K562 (cell line): ENCODE data around the gene PRXL2A. TPM values are rescaled to one million over a fixed set of nuclear protein-coding genes. Genes with fewer than 3 reads are reported as not detected.

Experiments used
- ATAC-seq: fragments of 200-7000 bp; cut with Tn5 transposase; 3 replicates; pipeline ENCODE4 v1.9.1; 2020; ENCODE audit warnings: moderate library complexity
- BruUV-seq: library from RNA; stranded (reverse); fragments of 400-500 nt; replicated peaks from 2 replicates; lab custom pipeline; 2021; lab: Mats Ljungman, UMichigan
- CTCF ChIA-PET: fragments of 300-600 bp; formaldehyde crosslinking; extraction: SDS; loops from one replicate; lab custom pipeline; 2021; ENCODE audit warnings: low intra/inter-chr PET ratio; lab: Yijun Ruan, JAX
- POLR2A ChIA-PET: fragments of 300-600, 350-650 bp; sonication (Branson Sonifier 250); formaldehyde crosslinking; extraction: SDS; loops from one replicate; lab custom pipeline; 2021; ENCODE audit warnings: antibody characterized with exemption, inconsistent platforms; lab: Yijun Ruan, JAX
- DNase-seq, 4 experiments: peaks; one replicate each; pipeline versions ENCODE4 v3.0.0 to v3.0.0-alpha.2; 2011 to 2018; ENCODE audit warnings: low spot score in 3 of 4, mixed read lengths in 3 of 4; ENCODE audit errors: extremely low read depth in 1 of 4
- FAIRE-seq: peaks from 2 replicates; lab custom pipeline; 2011; peaks lifted over from hg19 to GRCh38; lab: Jason Lieb, UNC
- H2AFZ ChIP-seq: 2 replicates; pipeline ENCODE4 v1.6.0; 2011; ENCODE audit warnings: low read depth, low read length, control low read depth, inconsistent platforms
- H3K27ac ChIP-seq: fragments of 200-600 bp; 3 replicates; pipeline ENCODE4 v1.8.0; 2011; ENCODE audit warnings: low read depth, mild to moderate bottlenecking, control low read depth, inconsistent platforms, low read length, moderate library complexity, mixed read lengths; ENCODE audit errors: extremely low read depth
- H3K27me3 ChIP-seq, 2 experiments: fragments of 300-600 bp in 1 of 2; 2 replicates in 1 of 2; 3 replicates in 1 of 2; pipeline versions ENCODE4 v1.6.0 to v1.8.0; 2011; ENCODE audit warnings: inconsistent platforms in 2 of 2, low read length in 2 of 2, mild to moderate bottlenecking in 1 of 2, mixed read lengths in 1 of 2, moderate library complexity in 1 of 2; ENCODE audit not compliant: control insufficient read depth in 2 of 2, insufficient read depth in 2 of 2
- H3K36me3 ChIP-seq: fragments of 300-600 bp; 3 replicates; pipeline ENCODE4 v1.8.0; 2011; ENCODE audit warnings: mild to moderate bottlenecking, low read length, inconsistent platforms; ENCODE audit not compliant: control insufficient read depth, insufficient read depth
- H3K4me1 ChIP-seq, 2 experiments: fragments of 200-600 bp in 1 of 2; replicated peaks in 1 of 2; 2 replicates in 1 of 2; 3 replicates in 1 of 2; pipeline versions ENCODE4 v1.5.1 to v1.8.0; 2011; ENCODE audit warnings: inconsistent platforms in 2 of 2, low read length in 2 of 2, mild to moderate bottlenecking in 1 of 2, mixed read lengths in 1 of 2, moderate library complexity in 1 of 2; ENCODE audit not compliant: control insufficient read depth in 2 of 2, insufficient read depth in 2 of 2
- H3K4me2 ChIP-seq: 2 replicates; pipeline ENCODE4 v1.6.1; 2011; ENCODE audit warnings: low read length, control low read depth, inconsistent platforms, mixed read lengths; ENCODE audit not compliant: insufficient read depth
- H3K4me3 ChIP-seq: fragments of 200-600 bp; sonication (generic), shearing (Covaris generic); 2 replicates; pipeline ENCODE4 v1.5.1; 2016; ENCODE audit warnings: control low read depth, inconsistent platforms
- H3K79me2 ChIP-seq: fragments of 200-600 bp; 3 replicates; pipeline ENCODE4 v1.8.0; 2011; ENCODE audit warnings: low read length, inconsistent platforms; ENCODE audit not compliant: control insufficient read depth, insufficient read depth
- H3K9ac ChIP-seq, 2 experiments: 2 replicates each; pipeline versions ENCODE4 v1.6.0 to v1.6.1; 2011; ENCODE audit warnings: low read depth in 2 of 2, low read length in 2 of 2, control low read depth in 1 of 2, inconsistent platforms in 1 of 2, mild to moderate bottlenecking in 1 of 2, mixed read lengths in 1 of 2; ENCODE audit not compliant: insufficient read depth in 1 of 2
- H3K9me1 ChIP-seq: one replicate; pipeline ENCODE4 v1.6.0; 2011; ENCODE audit warnings: inconsistent platforms, mild to moderate bottlenecking, low read length, moderate library complexity; ENCODE audit not compliant: control insufficient read depth, insufficient read depth
- H3K9me3 ChIP-seq: replicated peaks from 2 replicates; pipeline ENCODE4 v1.5.1; 2011; ENCODE audit warnings: low read depth, low read length, inconsistent platforms; ENCODE audit not compliant: control insufficient read depth, insufficient read depth
- H4K20me1 ChIP-seq: replicated peaks from 2 replicates; pipeline ENCODE4 v1.6.1; 2011; ENCODE audit warnings: low read length, inconsistent platforms, mixed read lengths; ENCODE audit not compliant: control insufficient read depth, insufficient read depth
- ATF3 ChIP-seq, 2 experiments: fragments of 450-650 bp in 1 of 2; sonication (generic) in 1 of 2; formaldehyde crosslinking in 1 of 2; IDR thresholded peaks in 1 of 2; conservative IDR thresholded peaks in 1 of 2; 2 replicates each; pipeline versions ENCODE4 v1.6.1 to v1.8.1; 2016 to 2023; ENCODE audit warnings: mild to moderate bottlenecking in 2 of 2, moderate library complexity in 2 of 2, inconsistent platforms in 1 of 2, missing genetic modification reagents in 1 of 2
- CAMTA2 ChIP-seq: fragments of 250-450 bp; sonication (Bioruptor Pico); conservative IDR thresholded peaks from 2 replicates; pipeline ENCODE4 v1.5.1; 2022
- FOSL1 ChIP-seq: fragments of 200-800 bp; sonication (Bioruptor generic); conservative IDR thresholded peaks from 2 replicates; pipeline ENCODE4 v1.6.1; 2016; ENCODE audit warnings: missing genetic modification characterization, missing compliant biosample characterization
- FOXK1 ChIP-seq: sonication (generic); formaldehyde crosslinking; IDR thresholded peaks from 2 replicates; pipeline ENCODE4 v1.8.0; 2022; ENCODE audit warnings: missing genetic modification reagents, mild to moderate bottlenecking, borderline replicate concordance
- FOXK2 ChIP-seq, 2 experiments: fragments of 450-650 bp; IDR thresholded peaks in 1 of 2; conservative IDR thresholded peaks in 1 of 2; 2 replicates each; pipeline ENCODE4 v1.6.1; 2016; ENCODE audit warnings: low read depth in 2 of 2, mild to moderate bottlenecking in 1 of 2
- FOXP1 ChIP-seq: sonication (generic); formaldehyde crosslinking; IDR thresholded peaks from 2 replicates; pipeline ENCODE4 v1.8.0; 2022; ENCODE audit warnings: mild to moderate bottlenecking, missing genetic modification reagents
- HDAC1 ChIP-seq, 2 experiments: fragments of 450-650 bp; IDR thresholded peaks; 2 replicates each; pipeline ENCODE4 v1.6.1; 2016 to 2017; ENCODE audit warnings: inconsistent platforms in 1 of 2, mild to moderate bottlenecking in 1 of 2, moderate library complexity in 1 of 2
- JUND ChIP-seq, 2 experiments: IDR thresholded peaks; 2 replicates in 1 of 2; 3 replicates in 1 of 2; pipeline ENCODE4 v1.6.1; 2011; ENCODE audit warnings: borderline replicate concordance in 2 of 2, low read depth in 2 of 2, low read length in 2 of 2, improper control_type of control experiment in 1 of 2, missing biosample characterization in 1 of 2, missing genetic modification characterization in 1 of 2, missing genetic modification reagents in 1 of 2
- RBBP5 ChIP-seq: fragments of 200-600 bp; sonication (generic); IDR thresholded peaks from 2 replicates; pipeline ENCODE4 v1.6.1; 2012; ENCODE audit warnings: borderline replicate concordance, mild to moderate bottlenecking, low read length, control low read depth, inconsistent platforms; ENCODE audit not compliant: insufficient read depth, poor library complexity, severe bottlenecking
- RFX5 ChIP-seq: IDR thresholded peaks from 2 replicates; pipeline ENCODE4 v1.6.1; 2011; ENCODE audit warnings: low read depth, mild to moderate bottlenecking, improper control_type of control experiment, low read length
- SPI1 ChIP-seq: IDR thresholded peaks from 2 replicates; pipeline ENCODE4 v1.6.1; 2011; ENCODE audit warnings: low read depth, low read length, control low read depth, borderline replicate concordance
- TCF7L2 ChIP-seq: fragments of 150-350 bp; IDR thresholded peaks from 2 replicates; pipeline ENCODE4 v1.6.1; 2016; ENCODE audit warnings: low read depth, mild to moderate bottlenecking, low read length, moderate library complexity
- WGBS: fragments of 100-300 bp; shearing (Covaris generic); methylation state at CpG from one replicate; pipeline ENCODE4 v1.1.6; 2016; ENCODE audit warnings: low coverage, mixed read lengths; ENCODE audit not compliant: insufficient coverage; ENCODE audit errors: missing lambda C conversion rate; 5-methylcytosine and 5-hydroxymethylcytosine counted together
- in situ Hi-C: fragments of 300-500 bp; cut with MboI; formaldehyde crosslinking; loops from 4 replicates; pipeline ENCODE4 v1.15.0; 2018; ENCODE audit warnings: inconsistent platforms, mixed read lengths
- intact Hi-C: fragments of 100-400 bp; cut with micrococcal nuclease; formaldehyde crosslinking; loops from 2 replicates; pipeline ENCODE4 v1.14.2; 2022
- polyA plus RNA-seq, 8 experiments: library from polyadenylated mRNA; depleted of rRNA in 4 of 8; stranded (reverse) in 5 of 8; unstranded in 3 of 8; fragments of >200 nt; fragmentation: Nextera tagmentation in 2 of 8; fragmentation: Illumina TruSeq in 1 of 8; extraction: Ambion mirVana in 2 of 8; extraction: Trizol in 1 of 8; gene quantifications; 2 replicates each; pipeline versions ENCODE4 v1.2.1 to v1.2.3, GENCODE V29; 2011 to 2014; ENCODE audit warnings: inconsistent platforms in 1 of 8, missing spikeins in 1 of 8
- total RNA-seq, 7 experiments: library from RNA; depleted of rRNA in 6 of 7; stranded (reverse); fragments of >200 nt in 6 of 7; fragmentation: Illumina TruSeq in 2 of 7; extraction: Trizol in 2 of 7; gene quantifications; 2 replicates each; pipeline versions ENCODE4 v1.2.1 to v1.2.3, GENCODE V29; 2011 to 2021; ENCODE audit warnings: low replicate concordance in 1 of 7
- TF ChIP-seq, protein P1 (sequence below): sonication (generic); formaldehyde crosslinking; IDR thresholded peaks from 2 replicates; pipeline ENCODE4 v1.8.0; 2023; ENCODE audit warnings: mild to moderate bottlenecking, missing genetic modification reagents

The PRXL2A gene
- total and polyA plus RNA-seq, 9 of the 15 experiments (the other 6 are each of a cell fraction or from before 2014, with no cell fraction given): 0.14 to 1.2 (median 0.75) TPM

- H3K9me1 ChIP-seq: peaks cover 3% of the 10 kb centered on the region
- in situ Hi-C loops (no loop called here), intact Hi-C loops (no loop called here)
- FAIRE-seq: no peak
- peaks cover 38% of the 10 kb centered on the region; the same call in 2 of the 3 replicates for H3K36me3 ChIP-seq
- H3K27me3 ChIP-seq: no peaks in the 10 kb centered on the region
- peaks cover 100% of the 10 kb centered on the region for H3K79me2 ChIP-seq
- 51% methylated on average over 5 of the region's 5 CpGs for WGBS
- no peak for ATAC-seq
- peak overlapping the region in 1 of 2 experiments; percentile 36; a peak in 1 of 4 replicates for H3K9ac ChIP-seq
- no peak overlapping the region; the same call in 2 of the 3 replicates for H3K27ac ChIP-seq
- POLR2A ChIA-PET: interaction anchor here (2.7 kb wide), 1 partner anchor 35 kb away, joined by 9 read pairs; no protein-coding TSS in a partner anchor
- BruUV-seq: no TSS peak
- H2AFZ ChIP-seq: no peak overlapping the region
- H3K9me3 ChIP-seq: no peaks in the 10 kb centered on the region
- H3K4me2 ChIP-seq: no peak overlapping the region
- peaks cover 17% of the 10 kb centered on the region for H4K20me1 ChIP-seq
- DNase-seq: no peak
- H3K4me1 ChIP-seq: peaks cover 72 to 97% of the 10 kb centered on the region in 2 experiments
- CTCF ChIA-PET: no interaction called here
- no peak overlapping the region for H3K4me3 ChIP-seq
- peak; percentile 84 for TF ChIP-seq SPI1
- TF ChIP-seq ATF3 (IDR thresholded peaks at IDR 0.05): peak; percentile 73
- TF ChIP-seq ATF3 (CRISPR knock-in tag; conservative IDR thresholded peaks at IDR 0.05): no peak
- 0 out of 4 replicates have a peak, but pooled peaks of 1 of the 2 experiments have one; percentile 40 for TF ChIP-seq FOXK2 (conservative IDR thresholded peaks at IDR 0.05 in 1 of 2, IDR thresholded peaks at IDR 0.05 in 1 of 2; ENCODE audit: low read depth in 2 of 2)
- TF ChIP-seq RBBP5: peak; percentile 31
- peak; percentile 52; the same call in 1 of the 2 replicates for TF ChIP-seq JUND (IDR thresholded peaks at IDR 0.05; ENCODE audit: borderline replicate concordance, low read depth, low read length)
- 0 out of 3 replicates have a peak, but pooled peaks have one; percentile 24 for TF ChIP-seq JUND (tag; IDR thresholded peaks at IDR 0.05; ENCODE audit: borderline replicate concordance, low read depth, low read length)
- TF ChIP-seq CAMTA2: no peak
- no peak for TF ChIP-seq HDAC1 (IDR thresholded peaks at IDR 0.05)
- 0 out of 2 replicates have a peak, but pooled peaks have one; percentile 32 for TF ChIP-seq TCF7L2
- no peak for TF ChIP-seq RFX5
- no peak for TF ChIP-seq FOXK1 (CRISPR knock-in tag)
- 0 out of 2 replicates have a peak, but pooled peaks have one; percentile 40 for TF ChIP-seq FOSL1
- no peak for TF ChIP-seq FOXP1 (CRISPR knock-in tag)
- TF ChIP-seq, protein P1, sequence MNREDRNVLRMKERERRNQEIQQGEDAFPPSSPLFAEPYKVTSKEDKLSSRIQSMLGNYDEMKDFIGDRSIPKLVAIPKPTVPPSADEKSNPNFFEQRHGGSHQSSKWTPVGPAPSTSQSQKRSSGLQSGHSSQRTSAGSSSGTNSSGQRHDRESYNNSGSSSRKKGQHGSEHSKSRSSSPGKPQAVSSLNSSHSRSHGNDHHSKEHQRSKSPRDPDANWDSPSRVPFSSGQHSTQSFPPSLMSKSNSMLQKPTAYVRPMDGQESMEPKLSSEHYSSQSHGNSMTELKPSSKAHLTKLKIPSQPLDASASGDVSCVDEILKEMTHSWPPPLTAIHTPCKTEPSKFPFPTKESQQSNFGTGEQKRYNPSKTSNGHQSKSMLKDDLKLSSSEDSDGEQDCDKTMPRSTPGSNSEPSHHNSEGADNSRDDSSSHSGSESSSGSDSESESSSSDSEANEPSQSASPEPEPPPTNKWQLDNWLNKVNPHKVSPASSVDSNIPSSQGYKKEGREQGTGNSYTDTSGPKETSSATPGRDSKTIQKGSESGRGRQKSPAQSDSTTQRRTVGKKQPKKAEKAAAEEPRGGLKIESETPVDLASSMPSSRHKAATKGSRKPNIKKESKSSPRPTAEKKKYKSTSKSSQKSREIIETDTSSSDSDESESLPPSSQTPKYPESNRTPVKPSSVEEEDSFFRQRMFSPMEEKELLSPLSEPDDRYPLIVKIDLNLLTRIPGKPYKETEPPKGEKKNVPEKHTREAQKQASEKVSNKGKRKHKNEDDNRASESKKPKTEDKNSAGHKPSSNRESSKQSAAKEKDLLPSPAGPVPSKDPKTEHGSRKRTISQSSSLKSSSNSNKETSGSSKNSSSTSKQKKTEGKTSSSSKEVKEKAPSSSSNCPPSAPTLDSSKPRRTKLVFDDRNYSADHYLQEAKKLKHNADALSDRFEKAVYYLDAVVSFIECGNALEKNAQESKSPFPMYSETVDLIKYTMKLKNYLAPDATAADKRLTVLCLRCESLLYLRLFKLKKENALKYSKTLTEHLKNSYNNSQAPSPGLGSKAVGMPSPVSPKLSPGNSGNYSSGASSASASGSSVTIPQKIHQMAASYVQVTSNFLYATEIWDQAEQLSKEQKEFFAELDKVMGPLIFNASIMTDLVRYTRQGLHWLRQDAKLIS (CRISPR knock-in tag): no peak
Measured at GRCh38 chr10:80462981-80463741, 54.8 kb downstream of the PRXL2A start.
